WTC11 (cell line): ENCODE results near the gene TRMT112. TPM values are rescaled to one million over a fixed set of nuclear protein-coding genes. Genes with fewer than 3 reads are reported as not detected.

Source experiments
- ATAC-seq: fragments of 200-7000 bp; cut with Tn5 transposase; 2 replicates; pipeline ENCODE4 v1.10.0; 2021; ENCODE audit warnings: mild to moderate bottlenecking, moderate library complexity
- CTCF ChIA-PET: fragments of 300-600 bp; sonication (Branson Sonifier 250); formaldehyde crosslinking; loops from one replicate; lab custom pipeline; 2021; ENCODE audit warnings: antibody characterized with exemption; lab: Charles Lee
- POLR2A ChIA-PET: fragments of 350-600 bp; sonication (Branson Sonifier 250); formaldehyde crosslinking; loops from one replicate; lab custom pipeline; 2021; ENCODE audit warnings: antibody characterized with exemption; lab: Charles Lee
- DNase-seq: peaks from one replicate; pipeline ENCODE4 v3.0.0; 2021; ENCODE audit warnings: low spot score
- H3K27ac Mint-ChIP-seq: 2 replicates; pipeline ENCODE4 v1.8.0; 2021; ENCODE audit warnings: mixed read lengths
- H3K27me3 Mint-ChIP-seq: 2 replicates; pipeline ENCODE4 v1.8.0; 2021; ENCODE audit warnings: low read depth, mild to moderate bottlenecking, moderate library complexity, mixed read lengths
- H3K36me3 Mint-ChIP-seq: 2 replicates; pipeline ENCODE4 v1.8.0; 2021; ENCODE audit warnings: mixed read lengths
- H3K4me1 Mint-ChIP-seq: 2 replicates; pipeline ENCODE4 v1.8.0; 2022; ENCODE audit warnings: mixed read lengths
- H3K4me3 Mint-ChIP-seq: 2 replicates; pipeline ENCODE4 v1.8.0; 2021; ENCODE audit warnings: mild to moderate bottlenecking, moderate library complexity, mixed read lengths
- H3K9me3 Mint-ChIP-seq: 2 replicates; pipeline ENCODE4 v1.8.0; 2021; ENCODE audit warnings: mixed read lengths
- ELF4 ChIP-seq: sonication (generic); formaldehyde crosslinking; IDR thresholded peaks from 2 replicates; pipeline ENCODE4 v1.8.1; 2022; ENCODE audit warnings: low read depth, mild to moderate bottlenecking, moderate library complexity, missing genetic modification reagents
- ETV6 ChIP-seq: sonication (generic); formaldehyde crosslinking; IDR thresholded peaks from 2 replicates; pipeline ENCODE4 v1.8.1; 2022; ENCODE audit warnings: mild to moderate bottlenecking, missing genetic modification reagents
- FOXK1 ChIP-seq: sonication (generic); formaldehyde crosslinking; IDR thresholded peaks from 2 replicates; pipeline ENCODE4 v1.8.0; 2022; ENCODE audit warnings: mild to moderate bottlenecking, moderate library complexity, missing genetic modification reagents
- HMGA2 ChIP-seq: fragments of 250-450 bp; sonication (Bioruptor Pico); IDR thresholded peaks from 2 replicates; pipeline ENCODE4 v1.4.0; 2021; ENCODE audit warnings: mild to moderate bottlenecking, moderate library complexity
- MXD4 ChIP-seq: fragments of 250-450 bp; sonication (Bioruptor Pico); IDR thresholded peaks from 2 replicates; pipeline ENCODE4 v1.8.0; 2021; ENCODE audit warnings: mild to moderate bottlenecking, moderate library complexity, borderline replicate concordance
- NFATC4 ChIP-seq: fragments of 250-450 bp; sonication (Bioruptor Pico); IDR thresholded peaks from 2 replicates; pipeline ENCODE4 v1.9.0; 2021; ENCODE audit warnings: mild to moderate bottlenecking
- TP53 ChIP-seq: sonication (generic); formaldehyde crosslinking; IDR thresholded peaks from 2 replicates; pipeline ENCODE4 v1.8.1; 2023; ENCODE audit warnings: mild to moderate bottlenecking, missing genetic modification reagents
- ZBTB21 ChIP-seq: sonication (generic); formaldehyde crosslinking; IDR thresholded peaks from 2 replicates; pipeline ENCODE4 v1.8.1; 2023; ENCODE audit warnings: mild to moderate bottlenecking, missing genetic modification reagents, borderline replicate concordance
- ZNF263 ChIP-seq: sonication (generic); formaldehyde crosslinking; IDR thresholded peaks from 2 replicates; pipeline ENCODE4 v1.8.1; 2022; ENCODE audit warnings: low read depth, mild to moderate bottlenecking, moderate library complexity, missing genetic modification reagents
- total RNA-seq: library from RNA; stranded (reverse); gene quantifications from 3 replicates; pipeline ENCODE4 v1.2.3, GENCODE V29; 2021
- TF ChIP-seq, protein P1 (sequence below): fragments of 250-450 bp; sonication (Bioruptor Pico); IDR thresholded peaks from 2 replicates; pipeline ENCODE4 v1.8.0; 2021; ENCODE audit warnings: mild to moderate bottlenecking
- TF ChIP-seq, protein P2 (sequence below): sonication (generic); formaldehyde crosslinking; IDR thresholded peaks from 2 replicates; pipeline ENCODE4 v1.8.0; 2023; ENCODE audit warnings: missing genetic modification reagents, mild to moderate bottlenecking, borderline replicate concordance
- TF ChIP-seq, protein P3 (sequence below): fragments of 250-450 bp; sonication (Bioruptor Pico); IDR thresholded peaks from 2 replicates; pipeline ENCODE4 v1.9.0; 2021; ENCODE audit warnings: mild to moderate bottlenecking, borderline replicate concordance
- TF ChIP-seq, protein P4 (sequence below): sonication (generic); formaldehyde crosslinking; IDR thresholded peaks from 2 replicates; pipeline ENCODE4 v1.8.1; 2022; ENCODE audit warnings: missing genetic modification reagents, borderline replicate concordance

The TRMT112 gene
- total RNA-seq, 1 experiment from 2014 or later = 285 TPM

DNA sequence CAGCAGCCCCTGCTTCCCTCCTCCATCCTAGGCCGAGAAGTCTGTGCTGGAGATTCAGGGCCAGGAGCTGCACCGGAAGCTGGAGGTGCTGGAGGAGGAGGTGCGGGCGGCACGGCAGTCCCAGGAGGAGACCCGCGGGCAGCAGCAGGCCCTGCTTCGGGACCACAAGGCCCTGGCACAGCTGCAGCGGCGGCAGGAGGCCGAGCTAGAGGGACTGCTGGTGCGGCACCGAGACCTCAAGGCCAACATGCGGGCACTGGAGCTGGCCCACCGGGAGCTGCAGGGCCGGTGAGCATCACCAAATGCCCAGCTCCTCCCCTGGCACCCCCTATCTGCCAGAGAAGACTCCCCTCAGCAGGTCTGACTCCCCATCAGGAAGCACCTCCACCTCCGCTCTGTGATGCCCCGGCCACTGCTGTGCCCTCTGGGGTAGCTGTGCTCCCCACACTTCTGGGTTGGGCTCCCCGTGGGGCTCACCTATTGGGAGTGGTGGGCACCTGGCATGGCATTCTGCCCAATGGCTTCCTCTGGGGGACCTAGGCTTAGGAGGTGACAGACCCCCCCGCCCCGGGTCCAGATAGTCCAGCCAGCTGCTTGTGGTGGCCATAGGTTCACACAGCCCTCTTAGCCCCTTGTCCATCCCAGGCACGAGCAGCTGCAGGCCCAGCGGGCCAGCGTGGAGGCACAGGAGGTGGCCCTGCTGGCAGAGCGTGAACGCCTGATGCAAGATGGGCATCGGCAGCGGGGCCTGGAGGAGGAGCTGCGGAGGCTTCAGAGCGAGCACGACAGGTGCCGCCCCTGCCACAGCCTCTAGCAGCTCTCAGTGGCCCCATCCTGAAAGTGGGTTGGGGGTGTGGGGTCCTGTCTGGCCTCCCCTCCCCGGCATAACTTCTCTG lies 35.0 kb upstream of the TRMT112 start:
- Mint-ChIP-seq H3K4me3 (no peak overlapping the region), H3K36me3 (no peaks in the 10 kb centered on the region), H3K27me3 (no peaks in the 10 kb centered on the region), H3K9me3 (no peaks in the 10 kb centered on the region), H3K4me1 (peaks cover 14% of the 10 kb centered on the region), H3K27ac (no peak overlapping the region)
- DNase-seq (no peak), ATAC-seq (no peak)
- ChIA-PET POLR2A (interaction anchor here (0.9 kb wide), 1 partner anchor 11 kb away, joined by 4 read pairs; no protein-coding TSS in a partner anchor), CTCF (interaction anchor here (1.1 to 10.4 kb wide), 11 partner anchors 11 to 298 kb away, joined by 3 to 437 read pairs (median 24); partner anchors contain the start of genes CCDC88B, ESRRA, PRDX5 and TRMT112)
- TF ChIP-seq ZBTB21 (CRISPR knock-in tag) = no peak
- TF ChIP-seq FOXK1 = no peak
- TF ChIP-seq, protein P1, sequence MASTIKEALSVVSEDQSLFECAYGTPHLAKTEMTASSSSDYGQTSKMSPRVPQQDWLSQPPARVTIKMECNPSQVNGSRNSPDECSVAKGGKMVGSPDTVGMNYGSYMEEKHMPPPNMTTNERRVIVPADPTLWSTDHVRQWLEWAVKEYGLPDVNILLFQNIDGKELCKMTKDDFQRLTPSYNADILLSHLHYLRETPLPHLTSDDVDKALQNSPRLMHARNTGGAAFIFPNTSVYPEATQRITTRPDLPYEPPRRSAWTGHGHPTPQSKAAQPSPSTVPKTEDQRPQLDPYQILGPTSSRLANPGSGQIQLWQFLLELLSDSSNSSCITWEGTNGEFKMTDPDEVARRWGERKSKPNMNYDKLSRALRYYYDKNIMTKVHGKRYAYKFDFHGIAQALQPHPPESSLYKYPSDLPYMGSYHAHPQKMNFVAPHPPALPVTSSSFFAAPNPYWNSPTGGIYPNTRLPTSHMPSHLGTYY (CRISPR knock-in tag) = no peak
- TF ChIP-seq ZNF263 (CRISPR knock-in tag) = no peak
- no peak for TF ChIP-seq HMGA2
- TF ChIP-seq TP53 = no peak
- TF ChIP-seq, protein P2, sequence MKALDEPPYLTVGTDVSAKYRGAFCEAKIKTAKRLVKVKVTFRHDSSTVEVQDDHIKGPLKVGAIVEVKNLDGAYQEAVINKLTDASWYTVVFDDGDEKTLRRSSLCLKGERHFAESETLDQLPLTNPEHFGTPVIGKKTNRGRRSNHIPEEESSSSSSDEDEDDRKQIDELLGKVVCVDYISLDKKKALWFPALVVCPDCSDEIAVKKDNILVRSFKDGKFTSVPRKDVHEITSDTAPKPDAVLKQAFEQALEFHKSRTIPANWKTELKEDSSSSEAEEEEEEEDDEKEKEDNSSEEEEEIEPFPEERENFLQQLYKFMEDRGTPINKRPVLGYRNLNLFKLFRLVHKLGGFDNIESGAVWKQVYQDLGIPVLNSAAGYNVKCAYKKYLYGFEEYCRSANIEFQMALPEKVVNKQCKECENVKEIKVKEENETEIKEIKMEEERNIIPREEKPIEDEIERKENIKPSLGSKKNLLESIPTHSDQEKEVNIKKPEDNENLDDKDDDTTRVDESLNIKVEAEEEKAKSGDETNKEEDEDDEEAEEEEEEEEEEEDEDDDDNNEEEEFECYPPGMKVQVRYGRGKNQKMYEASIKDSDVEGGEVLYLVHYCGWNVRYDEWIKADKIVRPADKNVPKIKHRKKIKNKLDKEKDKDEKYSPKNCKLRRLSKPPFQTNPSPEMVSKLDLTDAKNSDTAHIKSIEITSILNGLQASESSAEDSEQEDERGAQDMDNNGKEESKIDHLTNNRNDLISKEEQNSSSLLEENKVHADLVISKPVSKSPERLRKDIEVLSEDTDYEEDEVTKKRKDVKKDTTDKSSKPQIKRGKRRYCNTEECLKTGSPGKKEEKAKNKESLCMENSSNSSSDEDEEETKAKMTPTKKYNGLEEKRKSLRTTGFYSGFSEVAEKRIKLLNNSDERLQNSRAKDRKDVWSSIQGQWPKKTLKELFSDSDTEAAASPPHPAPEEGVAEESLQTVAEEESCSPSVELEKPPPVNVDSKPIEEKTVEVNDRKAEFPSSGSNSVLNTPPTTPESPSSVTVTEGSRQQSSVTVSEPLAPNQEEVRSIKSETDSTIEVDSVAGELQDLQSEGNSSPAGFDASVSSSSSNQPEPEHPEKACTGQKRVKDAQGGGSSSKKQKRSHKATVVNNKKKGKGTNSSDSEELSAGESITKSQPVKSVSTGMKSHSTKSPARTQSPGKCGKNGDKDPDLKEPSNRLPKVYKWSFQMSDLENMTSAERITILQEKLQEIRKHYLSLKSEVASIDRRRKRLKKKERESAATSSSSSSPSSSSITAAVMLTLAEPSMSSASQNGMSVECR (CRISPR knock-in tag) = no peak
- TF ChIP-seq, protein P3, sequence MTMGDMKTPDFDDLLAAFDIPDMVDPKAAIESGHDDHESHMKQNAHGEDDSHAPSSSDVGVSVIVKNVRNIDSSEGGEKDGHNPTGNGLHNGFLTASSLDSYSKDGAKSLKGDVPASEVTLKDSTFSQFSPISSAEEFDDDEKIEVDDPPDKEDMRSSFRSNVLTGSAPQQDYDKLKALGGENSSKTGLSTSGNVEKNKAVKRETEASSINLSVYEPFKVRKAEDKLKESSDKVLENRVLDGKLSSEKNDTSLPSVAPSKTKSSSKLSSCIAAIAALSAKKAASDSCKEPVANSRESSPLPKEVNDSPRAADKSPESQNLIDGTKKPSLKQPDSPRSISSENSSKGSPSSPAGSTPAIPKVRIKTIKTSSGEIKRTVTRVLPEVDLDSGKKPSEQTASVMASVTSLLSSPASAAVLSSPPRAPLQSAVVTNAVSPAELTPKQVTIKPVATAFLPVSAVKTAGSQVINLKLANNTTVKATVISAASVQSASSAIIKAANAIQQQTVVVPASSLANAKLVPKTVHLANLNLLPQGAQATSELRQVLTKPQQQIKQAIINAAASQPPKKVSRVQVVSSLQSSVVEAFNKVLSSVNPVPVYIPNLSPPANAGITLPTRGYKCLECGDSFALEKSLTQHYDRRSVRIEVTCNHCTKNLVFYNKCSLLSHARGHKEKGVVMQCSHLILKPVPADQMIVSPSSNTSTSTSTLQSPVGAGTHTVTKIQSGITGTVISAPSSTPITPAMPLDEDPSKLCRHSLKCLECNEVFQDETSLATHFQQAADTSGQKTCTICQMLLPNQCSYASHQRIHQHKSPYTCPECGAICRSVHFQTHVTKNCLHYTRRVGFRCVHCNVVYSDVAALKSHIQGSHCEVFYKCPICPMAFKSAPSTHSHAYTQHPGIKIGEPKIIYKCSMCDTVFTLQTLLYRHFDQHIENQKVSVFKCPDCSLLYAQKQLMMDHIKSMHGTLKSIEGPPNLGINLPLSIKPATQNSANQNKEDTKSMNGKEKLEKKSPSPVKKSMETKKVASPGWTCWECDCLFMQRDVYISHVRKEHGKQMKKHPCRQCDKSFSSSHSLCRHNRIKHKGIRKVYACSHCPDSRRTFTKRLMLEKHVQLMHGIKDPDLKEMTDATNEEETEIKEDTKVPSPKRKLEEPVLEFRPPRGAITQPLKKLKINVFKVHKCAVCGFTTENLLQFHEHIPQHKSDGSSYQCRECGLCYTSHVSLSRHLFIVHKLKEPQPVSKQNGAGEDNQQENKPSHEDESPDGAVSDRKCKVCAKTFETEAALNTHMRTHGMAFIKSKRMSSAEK (CRISPR knock-in tag) = no peak
- TF ChIP-seq, protein P4, sequence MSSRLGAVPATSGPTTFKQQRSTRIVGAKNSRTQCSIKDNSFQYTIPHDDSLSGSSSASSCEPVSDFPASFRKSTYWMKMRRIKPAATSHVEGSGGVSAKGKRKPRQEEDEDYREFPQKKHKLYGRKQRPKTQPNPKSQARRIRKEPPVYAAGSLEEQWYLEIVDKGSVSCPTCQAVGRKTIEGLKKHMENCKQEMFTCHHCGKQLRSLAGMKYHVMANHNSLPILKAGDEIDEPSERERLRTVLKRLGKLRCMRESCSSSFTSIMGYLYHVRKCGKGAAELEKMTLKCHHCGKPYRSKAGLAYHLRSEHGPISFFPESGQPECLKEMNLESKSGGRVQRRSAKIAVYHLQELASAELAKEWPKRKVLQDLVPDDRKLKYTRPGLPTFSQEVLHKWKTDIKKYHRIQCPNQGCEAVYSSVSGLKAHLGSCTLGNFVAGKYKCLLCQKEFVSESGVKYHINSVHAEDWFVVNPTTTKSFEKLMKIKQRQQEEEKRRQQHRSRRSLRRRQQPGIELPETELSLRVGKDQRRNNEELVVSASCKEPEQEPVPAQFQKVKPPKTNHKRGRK = no peak
- no peak for TF ChIP-seq ETV6
- no peak for TF ChIP-seq ELF4 (CRISPR knock-in tag)
- no peak for TF ChIP-seq MXD4 (CRISPR knock-in tag)
- no peak for TF ChIP-seq NFATC4
